Lung microvascular endothelial cell (primary cell): ENCODE results near the gene PNPO. TPM values are rescaled to one million over a fixed set of nuclear protein-coding genes. Genes with fewer than 3 reads are reported as not detected.

ENCODE experiments used
- DNase-seq, 2 donors: peaks; one replicate each; pipeline versions ENCODE4 v3.0.0 to v3.0.0-alpha.2; 2010; ENCODE audit warnings: low read depth in 2 of 2
- total RNA-seq: library from RNA; depleted of rRNA; stranded (reverse); fragments of >200 nt; gene quantifications from 2 replicates; pipeline ENCODE4 v1.2.1, GENCODE V29; 2014

Gene PNPO
- total RNA-seq: 15.7 and 24.4 TPM in 2 replicates

DNA sequence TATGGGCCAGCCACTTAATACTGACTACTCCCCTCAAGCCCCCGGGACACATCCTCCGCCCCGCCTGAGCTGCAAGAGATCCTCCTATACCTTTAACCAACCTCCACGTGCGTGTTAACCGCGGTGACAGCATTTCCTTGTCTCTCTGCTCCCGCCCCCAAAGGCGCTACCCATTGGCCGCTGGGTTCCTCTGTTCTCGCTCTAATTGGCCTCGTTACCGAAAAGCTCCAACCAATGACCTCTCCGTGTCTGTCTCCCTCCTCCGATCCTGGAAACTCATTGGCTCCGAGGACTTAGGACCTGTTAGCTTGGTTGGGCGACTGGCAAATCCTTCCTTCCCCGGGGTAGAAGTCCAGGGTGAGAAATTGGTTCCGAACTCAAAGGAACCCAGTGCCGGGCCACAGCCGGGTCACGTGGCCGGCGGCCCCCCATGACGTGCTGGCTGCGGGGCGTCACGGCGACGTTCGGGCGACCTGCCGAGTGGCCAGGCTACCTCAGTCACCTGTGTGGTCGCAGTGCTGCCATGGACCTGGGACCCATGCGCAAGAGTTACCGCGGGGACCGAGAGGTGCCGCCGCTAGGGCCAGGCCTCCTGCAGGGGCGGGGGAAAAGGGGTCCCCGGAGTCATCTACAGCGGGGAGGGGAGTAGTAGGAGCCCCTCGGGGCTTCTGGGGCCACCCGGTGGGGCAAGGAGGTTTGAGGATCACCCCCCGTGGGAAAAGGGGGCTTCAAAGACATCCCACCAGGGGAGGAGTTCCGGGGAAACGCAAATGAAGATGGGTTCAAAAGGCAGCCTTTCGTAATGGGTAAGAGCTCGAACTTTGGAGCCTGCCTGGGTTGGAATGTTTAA, at the start of gene PNPO:
TSS of gene PNPO (plus strand) at position 326 of the 850 bp plus-strand sequence. CDS start at position 431, 105 bp downstream.
- DNase-seq: peak; percentile 98 to 99

- no peak for DNase-seq
Observed at GRCh38 chr17:47894498-47895346, 46.6 kb upstream of the PNPO start.

GRCh38 chr17:47895347-47895855, 46.0 kb upstream of the PNPO start:
- peak in 1 of 2 donors; percentile 46 for DNase-seq

DNA sequence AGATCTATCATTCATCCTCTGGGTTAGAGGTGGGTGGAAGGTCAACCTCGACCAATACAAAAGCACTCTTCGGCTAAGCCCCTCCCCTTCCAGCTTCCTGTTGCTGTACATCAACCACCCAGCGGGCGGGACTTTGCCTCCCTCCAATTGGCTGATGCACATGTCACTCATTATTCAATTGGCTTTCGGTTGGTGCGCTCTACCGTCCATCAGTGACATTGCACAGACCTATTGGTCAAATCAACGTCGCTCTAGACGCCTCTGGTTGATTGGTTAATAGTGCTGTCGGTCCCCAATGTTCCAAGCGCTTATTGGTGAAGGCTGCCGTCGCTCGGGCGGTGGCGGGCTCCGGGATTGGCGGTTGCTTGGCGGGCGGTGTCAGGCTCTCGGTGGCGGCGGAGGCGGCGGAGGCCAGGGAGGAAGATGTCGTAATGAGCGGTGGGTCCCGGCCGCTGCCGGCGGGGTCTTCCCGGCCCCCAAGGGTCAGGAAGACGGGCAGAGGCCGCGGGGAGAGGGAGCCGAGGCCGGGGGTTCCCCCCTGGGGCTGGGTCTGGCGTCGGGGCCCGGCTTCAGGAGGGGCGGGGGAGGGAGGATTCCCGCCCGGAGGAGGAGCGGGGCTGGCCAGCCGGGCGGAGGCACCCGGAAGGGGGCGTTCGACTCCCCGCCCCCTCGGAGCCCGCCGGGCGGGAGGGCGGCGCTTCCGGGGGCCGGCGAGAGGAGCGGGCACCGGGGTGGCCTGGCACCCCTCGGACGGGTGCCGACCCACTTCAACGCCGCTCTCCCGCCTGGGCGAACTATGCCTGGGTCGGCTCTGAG, 45.3 kb upstream of the PNPO start, which contains the start of gene SP2:
TSS of gene SP2 (plus strand) at position 381 of the 816 bp plus-strand sequence. CDS start at position 432, 51 bp downstream.
- DNase-seq: peak; percentile 100

GRCh38 chr17:47896672-47897490, 44.5 kb upstream of the PNPO start:
- DNase-seq: peak in 1 of 2 donors; percentile 23

DNA sequence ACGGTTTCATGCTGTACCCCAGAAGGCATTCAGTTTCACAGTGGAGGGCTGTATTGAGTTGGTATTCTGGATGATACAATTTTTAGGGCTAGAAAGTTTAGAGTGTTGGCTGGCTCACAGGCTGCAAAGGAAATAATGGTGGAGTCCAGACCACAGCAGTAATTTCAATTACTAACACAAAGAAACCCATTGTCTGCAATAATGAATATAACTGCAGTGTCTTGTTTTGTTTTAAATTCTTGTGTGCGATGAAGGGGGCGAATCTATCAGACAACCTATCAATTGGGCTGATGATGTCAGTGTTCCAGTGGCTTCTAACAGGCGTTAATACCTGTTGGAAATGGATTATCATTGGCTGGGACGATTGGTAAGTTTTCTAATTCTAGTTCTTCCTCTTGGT, 43.8 kb upstream of the PNPO start:
- no peak for DNase-seq

- no peak for DNase-seq
Observed at GRCh38 chr17:47898241-47898640, 43.1 kb upstream of the PNPO start.

- DNase-seq: no peak
Observed at GRCh38 chr17:47899643-47900042, 41.7 kb upstream of the PNPO start.

GRCh38 chr17:47901423-47901822, 39.9 kb upstream of the PNPO start:
- no peak for DNase-seq

GRCh38 chr17:47902039-47902744, 39.2 kb upstream of the PNPO start:
- DNase-seq: no peak

DNA sequence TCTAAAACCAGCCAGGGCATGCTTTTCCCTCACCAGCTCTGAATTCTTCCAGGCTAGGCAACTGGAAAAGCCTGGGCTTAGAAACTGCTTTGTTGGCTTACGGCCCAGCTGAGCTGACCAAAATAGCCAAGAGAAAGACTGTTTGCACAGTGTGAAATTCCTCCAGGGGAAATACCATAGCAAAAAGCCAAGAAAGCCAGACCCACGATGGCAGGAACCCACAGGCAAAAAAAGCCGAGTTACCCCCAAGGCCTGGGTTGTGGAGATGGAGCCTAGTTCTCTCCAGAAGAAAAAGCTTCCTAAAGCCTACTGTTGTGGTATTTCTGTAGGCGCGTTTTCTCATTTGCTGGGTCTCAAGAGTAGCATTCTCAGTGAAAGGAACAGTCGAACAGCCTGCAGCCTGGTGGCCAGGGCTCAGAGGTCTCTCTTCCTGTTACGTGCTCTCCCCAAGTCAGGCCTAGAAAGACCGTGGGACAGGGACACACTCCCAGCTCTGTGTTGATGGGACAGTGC, 36.1 kb upstream of the PNPO start:
- DNase-seq: peak; percentile 63 to 67

GRCh38 chr17:47906443-47906842, 34.9 kb upstream of the PNPO start:
- no peak for DNase-seq

- no peak for DNase-seq
Observed at GRCh38 chr17:47907932-47908562, 33.3 kb upstream of the PNPO start.

GRCh38 chr17:47913050-47913449, 28.3 kb upstream of the PNPO start:
- no peak for DNase-seq

DNA sequence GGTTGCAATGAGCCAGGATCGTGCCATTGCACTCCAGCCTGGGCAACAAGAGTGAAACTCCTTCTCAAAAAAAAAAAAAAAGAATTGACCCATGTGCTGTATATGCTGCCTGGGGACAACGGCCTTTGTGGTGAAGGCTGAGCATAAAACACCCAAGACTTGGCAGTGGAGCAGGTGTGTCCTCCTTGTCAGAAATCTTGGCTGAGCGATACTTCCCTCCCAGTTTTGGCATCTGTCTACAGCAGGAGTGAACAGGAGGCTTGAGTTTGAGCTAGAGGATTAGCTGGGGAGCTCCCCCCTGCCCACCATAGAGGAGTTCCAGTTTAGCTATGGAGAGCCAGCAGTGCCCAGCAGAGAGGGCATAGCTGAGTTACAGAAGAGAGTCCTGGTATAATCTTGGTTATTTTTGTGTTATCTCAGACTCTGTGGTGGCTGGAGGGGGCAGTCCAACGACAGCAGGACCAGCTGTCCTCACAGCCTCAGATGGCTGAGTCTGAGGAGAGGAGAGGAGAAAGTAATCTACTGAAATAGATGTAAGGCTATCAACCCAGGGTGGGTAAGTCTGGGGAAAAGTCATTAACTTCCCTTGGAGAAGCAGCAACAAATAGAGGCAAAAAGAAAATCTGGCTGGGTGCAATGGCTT, 26.9 kb upstream of the PNPO start:
- DNase-seq: no peak

DNA sequence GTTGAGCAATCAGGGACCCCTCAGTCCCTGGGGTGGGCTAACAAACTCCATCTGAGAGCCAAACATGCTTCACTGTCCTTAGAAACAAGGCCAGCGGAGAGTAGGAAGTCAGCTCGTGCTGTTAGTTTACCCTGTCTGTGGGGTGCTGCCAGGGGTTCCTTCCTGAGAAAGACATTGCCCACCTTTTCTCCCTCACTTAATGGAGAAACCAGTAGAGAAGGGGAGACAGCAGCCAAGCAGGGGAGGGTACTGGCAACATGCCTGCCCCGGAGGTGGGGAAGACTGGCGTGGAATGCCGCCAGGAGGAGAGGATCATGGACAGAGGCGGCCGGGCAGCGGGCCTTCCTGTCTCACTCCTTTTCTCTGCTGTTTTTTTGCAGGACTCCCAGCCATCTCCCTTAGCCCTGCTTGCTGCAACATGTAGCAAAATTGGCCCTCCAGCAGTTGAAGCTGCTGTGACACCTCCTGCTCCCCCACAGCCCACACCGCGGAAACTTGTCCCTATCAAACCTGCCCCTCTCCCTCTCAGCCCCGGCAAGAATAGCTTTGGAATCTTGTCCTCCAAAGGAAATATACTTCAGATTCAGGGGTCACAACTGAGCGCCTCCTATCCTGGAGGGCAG, 25.5 kb upstream of the PNPO start:
- DNase-seq: peak in 1 of 2 donors; percentile 23

- no peak for DNase-seq
Observed at GRCh38 chr17:47916489-47917208, 24.7 kb upstream of the PNPO start.
